Pancreas (tissue), 10 donors: Measurements from ENCODE around the gene SPTB. TPM values are rescaled to one million over a fixed set of nuclear protein-coding genes. Genes with fewer than 3 reads are reported as not detected.

ENCODE experiments used
- ATAC-seq, 4 donors: fragments of 200-7000 bp; cut with Tn5 transposase; one replicate each; pipeline versions ENCODE4 v1.8.0 to v1.9.1; 2020; ENCODE audit warnings: mild to moderate bottlenecking in 4 of 4, moderate library complexity in 4 of 4
- DNase-seq, 6 donors: peaks; one replicate each; pipeline ENCODE4 v3.0.0-alpha.2; 2020
- FAIRE-seq: peaks from 2 replicates; lab custom pipeline; 2012; peaks lifted over from hg19 to GRCh38; lab: Jason Lieb, UNC
- H3K27ac ChIP-seq, 4 donors: fragments of 200-600 bp; sonication (generic); 1 replicate in 3 of 4; 2 replicates in 1 of 4; pipeline versions ENCODE4 v1.5.0 to v1.8.0; 2020
- H3K27me3 ChIP-seq, 4 donors: fragments of 200-600 bp; one replicate each; pipeline ENCODE4 v1.8.0; 2021
- H3K36me3 ChIP-seq, 3 donors: fragments of 200-600 bp; sonication (generic) in 1 of 3; one replicate each; pipeline versions ENCODE4 v1.5.0 to v1.8.0; 2020 to 2021
- H3K4me1 ChIP-seq, 3 donors: fragments of 200-600 bp; one replicate each; pipeline ENCODE4 v1.8.0; 2021
- H3K4me3 ChIP-seq, 4 donors: fragments of 200-600 bp; sonication (generic) in 2 of 4; one replicate each; pipeline versions ENCODE4 v1.5.0 to v1.8.0; 2020 to 2021
- H3K9me3 ChIP-seq, 4 donors: fragments of 200-600 bp; one replicate each; pipeline ENCODE4 v1.8.0; 2021
- WGBS, 2 donors: extraction: QIAGEN DNeasy Blood & Tissue Kit; methylation state at CpG; one replicate each; pipeline ENCODE4 v1.1.7; 2013; 5-methylcytosine and 5-hydroxymethylcytosine counted together
- intact Hi-C, 3 donors: fragments of 100-400 bp; cut with DNase I; formaldehyde crosslinking; loops; one replicate each; pipeline versions ENCODE4 v1.11.1 to v1.14.2; 2022
- polyA plus RNA-seq, 2 donors: library from polyadenylated mRNA; stranded (reverse); fragments of 200-250 nt; gene quantifications; one replicate each; pipeline ENCODE4 v1.2.3, GENCODE V29; 2013
- total RNA-seq, 6 donors: library from RNA; stranded (reverse); fragmentation: NEBNext Ultra II Directional in 4 of 6; extraction: Animal tissue kit (Norgen Biotek cat#: 25700) in 4 of 6; gene quantifications; one replicate each; pipeline versions ENCODE4 v1.2.1 to v1.2.4, GENCODE V29; 2021 to 2023
- TF ChIP-seq, protein P1 (sequence below), 4 donors: fragments of 200-600 bp; sonication (generic) in 3 of 4; IDR thresholded peaks; one replicate each; pipeline versions ENCODE4 v1.5.0 to v1.8.0; 2021; ENCODE audit warnings: antibody characterized with exemption in 4 of 4
- donor health status: healthy with polysubstance abuse.
- donor health status: DM: no; HTN: no; CAD: no; lungs with moderate emphysema.
- donor health status: DM: no; HTN: no; CAD: no.
- donor health status: control.
- donor health status: control.
- donor health status: Bipolar disorder and iron deficiency.
- donor health status: DM: yes; HTN: yes; CAD: no.
- donor health status: DM: no; HTN: no; CAD: no.
- donor health status: DM: no; HTN: no; CAD: no.
- donor health status: DM: yes; HTN: yes; CAD: no.

SPTB gene
- total and polyA plus RNA-seq, 8 donors: 0.73 to 6.5 (median 2.8) TPM

DNA sequence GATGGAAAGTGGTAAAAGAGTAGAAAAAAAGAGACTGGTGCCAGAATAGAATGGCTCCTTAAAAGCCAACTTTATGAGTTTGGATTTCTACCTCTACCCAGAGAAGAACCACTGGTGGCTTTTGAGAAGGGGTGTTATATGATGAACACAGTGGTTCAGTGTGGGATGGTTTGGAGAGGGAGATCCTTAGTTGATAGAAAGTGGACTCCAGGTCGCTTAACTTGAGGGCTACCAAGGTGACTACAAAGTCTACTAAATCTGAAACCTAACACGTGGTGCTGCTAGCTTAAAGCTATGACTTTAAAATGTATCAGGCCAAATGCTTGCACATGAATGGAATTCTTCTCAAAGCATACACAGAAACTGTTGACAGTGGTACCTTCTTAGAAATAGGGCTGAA is 8.4 kb downstream of the SPTB start:
- no peaks in the 10 kb centered on the region for H3K9me3 ChIP-seq
- TF ChIP-seq, protein P1, sequence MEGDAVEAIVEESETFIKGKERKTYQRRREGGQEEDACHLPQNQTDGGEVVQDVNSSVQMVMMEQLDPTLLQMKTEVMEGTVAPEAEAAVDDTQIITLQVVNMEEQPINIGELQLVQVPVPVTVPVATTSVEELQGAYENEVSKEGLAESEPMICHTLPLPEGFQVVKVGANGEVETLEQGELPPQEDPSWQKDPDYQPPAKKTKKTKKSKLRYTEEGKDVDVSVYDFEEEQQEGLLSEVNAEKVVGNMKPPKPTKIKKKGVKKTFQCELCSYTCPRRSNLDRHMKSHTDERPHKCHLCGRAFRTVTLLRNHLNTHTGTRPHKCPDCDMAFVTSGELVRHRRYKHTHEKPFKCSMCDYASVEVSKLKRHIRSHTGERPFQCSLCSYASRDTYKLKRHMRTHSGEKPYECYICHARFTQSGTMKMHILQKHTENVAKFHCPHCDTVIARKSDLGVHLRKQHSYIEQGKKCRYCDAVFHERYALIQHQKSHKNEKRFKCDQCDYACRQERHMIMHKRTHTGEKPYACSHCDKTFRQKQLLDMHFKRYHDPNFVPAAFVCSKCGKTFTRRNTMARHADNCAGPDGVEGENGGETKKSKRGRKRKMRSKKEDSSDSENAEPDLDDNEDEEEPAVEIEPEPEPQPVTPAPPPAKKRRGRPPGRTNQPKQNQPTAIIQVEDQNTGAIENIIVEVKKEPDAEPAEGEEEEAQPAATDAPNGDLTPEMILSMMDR (IDR thresholded peaks at IDR 0.05): no peak
- intact Hi-C loops: no loop called here
- H3K27me3 ChIP-seq: no peaks in the 10 kb centered on the region
- no peaks in the 10 kb centered on the region for H3K4me1 ChIP-seq
- no peaks in the 10 kb centered on the region for H3K36me3 ChIP-seq
- DNase-seq (no peak), FAIRE-seq (no peak), ATAC-seq (no peak)
- no peak overlapping the region for H3K4me3 ChIP-seq
- 70 to 72% methylated on average over 2 of the region's 2 CpGs for WGBS, 2 donors
- H3K27ac ChIP-seq: no peak overlapping the region

DNA sequence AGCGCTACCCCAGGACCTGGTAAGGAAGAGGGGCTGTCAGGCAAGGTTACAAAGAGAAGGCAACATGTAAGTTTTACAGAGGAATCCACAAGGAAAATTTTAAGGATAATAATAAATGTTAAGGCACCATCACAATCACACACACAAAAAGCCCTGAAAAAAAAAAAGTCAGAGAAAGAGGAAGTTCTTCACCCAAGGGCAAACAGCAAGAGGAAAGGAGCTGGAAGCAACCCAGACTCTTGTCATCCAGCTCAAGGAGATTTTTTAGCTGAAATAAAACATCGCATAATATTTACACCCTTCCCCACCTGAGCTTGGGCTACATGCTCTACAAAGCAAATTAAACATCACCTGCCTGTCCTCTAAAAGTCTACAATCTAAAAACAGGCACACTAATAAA is 9.5 kb downstream of the SPTB start:
- ATAC-seq (no peak), DNase-seq (no peak), FAIRE-seq (no peak)
- H3K4me3 ChIP-seq: no peak overlapping the region
- intact Hi-C loops: no loop called here
- H3K4me1 ChIP-seq: no peaks in the 10 kb centered on the region
- TF ChIP-seq, protein P1 (IDR thresholded peaks at IDR 0.05): no peak
- WGBS, 2 donors: 68 to 72% methylated on average over 2 of the region's 2 CpGs
- no peaks in the 10 kb centered on the region for H3K36me3 ChIP-seq
- no peak overlapping the region for H3K27ac ChIP-seq
- H3K9me3 ChIP-seq: no peaks in the 10 kb centered on the region
- H3K27me3 ChIP-seq: no peaks in the 10 kb centered on the region

DNA sequence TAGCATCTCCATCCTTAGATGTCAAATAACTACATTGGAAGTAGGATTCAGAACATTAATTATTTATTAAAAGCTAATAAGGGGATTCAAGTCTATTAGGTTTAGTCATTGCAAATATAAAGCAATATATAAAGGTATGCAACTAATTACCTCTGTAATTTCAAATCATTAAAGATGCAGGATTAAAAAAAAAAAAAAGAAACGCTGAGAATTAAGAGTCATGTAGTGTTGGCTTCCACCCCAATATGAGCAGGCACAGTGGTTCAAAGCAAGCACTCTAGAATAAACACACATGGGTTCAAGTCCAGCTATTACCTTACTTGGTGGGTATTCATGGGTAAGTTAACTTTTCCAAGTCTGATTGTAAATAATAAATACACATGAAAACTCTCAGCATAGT is 10.9 kb downstream of the SPTB start:
- H3K4me3 ChIP-seq: no peak overlapping the region
- H3K9me3 ChIP-seq: no peaks in the 10 kb centered on the region
- no peak for DNase-seq
- ATAC-seq: no peak
- TF ChIP-seq, protein P1 (IDR thresholded peaks at IDR 0.05): no peak
- H3K4me1 ChIP-seq: no peaks in the 10 kb centered on the region
- intact Hi-C loops: no loop called here
- no peak overlapping the region for H3K27ac ChIP-seq
- WGBS, 2 donors: 34 to 60% methylated on average over 1 of the region's 1 CpG
- FAIRE-seq: no peak
- no peaks in the 10 kb centered on the region for H3K36me3 ChIP-seq
- no peaks in the 10 kb centered on the region for H3K27me3 ChIP-seq

DNA sequence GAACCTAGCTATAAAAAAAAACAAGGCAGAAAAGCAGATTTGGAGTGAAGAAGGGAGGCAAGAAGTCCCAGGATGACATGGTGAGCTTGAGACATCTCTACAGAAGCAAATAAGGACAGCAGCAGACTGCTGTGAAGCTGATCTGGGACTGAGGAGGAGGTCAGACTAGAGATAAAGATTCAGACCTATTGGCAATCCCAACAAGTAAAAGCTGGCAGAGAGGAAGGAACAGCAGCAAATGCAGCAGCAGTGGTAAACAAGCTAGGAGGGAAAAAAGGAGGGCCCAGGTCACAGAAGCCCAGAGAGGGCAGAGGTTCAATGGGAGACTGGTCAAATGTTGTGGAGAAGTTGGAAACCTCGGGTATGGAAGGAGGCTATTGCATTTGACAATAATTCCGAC is 11.3 kb downstream of the SPTB start:
- TF ChIP-seq, protein P1 (IDR thresholded peaks at IDR 0.05): no peak
- 83 to 88% methylated on average over 2 of the region's 2 CpGs for WGBS, 2 donors
- no peak for ATAC-seq
- intact Hi-C loops: no loop called here
- Histone ChIP-seq H3K4me3 (no peak overlapping the region), H3K9me3 (no peaks in the 10 kb centered on the region), H3K27me3 (no peaks in the 10 kb centered on the region), H3K4me1 (no peaks in the 10 kb centered on the region), H3K27ac (no peak overlapping the region), H3K36me3 (no peaks in the 10 kb centered on the region)
- FAIRE-seq: no peak
- DNase-seq: no peak

DNA sequence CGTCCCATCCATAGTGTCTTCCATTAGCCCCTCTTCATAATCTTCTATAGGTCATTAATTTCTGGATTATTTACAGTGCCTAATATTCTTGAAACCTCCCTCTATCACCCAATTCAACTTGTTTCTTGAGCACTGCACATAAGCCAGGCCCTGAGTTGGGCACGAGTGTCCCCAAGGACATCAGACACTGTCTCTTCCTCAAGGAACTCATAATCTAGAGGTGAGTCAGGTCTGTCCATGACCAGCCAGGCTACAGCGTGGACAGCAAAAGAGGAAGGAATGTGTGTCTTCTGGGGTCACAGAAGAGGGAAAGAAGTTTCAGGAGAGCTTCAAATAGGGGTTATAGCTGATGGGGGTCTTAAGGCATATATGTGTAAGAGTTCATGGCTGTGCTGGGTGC is 12.5 kb downstream of the SPTB start:
- TF ChIP-seq, protein P1 (IDR thresholded peaks at IDR 0.05): no peak
- 85 to 91% methylated on average over 3 of the region's 3 CpGs for WGBS, 2 donors
- DNase-seq: no peak
- no peaks in the 10 kb centered on the region for H3K9me3 ChIP-seq
- H3K4me1 ChIP-seq: no peaks in the 10 kb centered on the region
- FAIRE-seq: no peak
- no peak for ATAC-seq
- H3K4me3 ChIP-seq: no peak overlapping the region
- H3K27ac ChIP-seq: no peak overlapping the region
- H3K27me3 ChIP-seq: no peaks in the 10 kb centered on the region
- no peaks in the 10 kb centered on the region for H3K36me3 ChIP-seq
- intact Hi-C loops: no loop called here
